Measurements from ENCODE around the gene PLEKHM3. TPM values are rescaled to one million over a fixed set of nuclear protein-coding genes. Genes with fewer than 3 reads are reported as not detected.

The PLEKHM3 gene
- total RNA-seq, 6 experiments from 2014 or later, result 6.4 to 8.2 (median 7.2) TPM

DNA sequence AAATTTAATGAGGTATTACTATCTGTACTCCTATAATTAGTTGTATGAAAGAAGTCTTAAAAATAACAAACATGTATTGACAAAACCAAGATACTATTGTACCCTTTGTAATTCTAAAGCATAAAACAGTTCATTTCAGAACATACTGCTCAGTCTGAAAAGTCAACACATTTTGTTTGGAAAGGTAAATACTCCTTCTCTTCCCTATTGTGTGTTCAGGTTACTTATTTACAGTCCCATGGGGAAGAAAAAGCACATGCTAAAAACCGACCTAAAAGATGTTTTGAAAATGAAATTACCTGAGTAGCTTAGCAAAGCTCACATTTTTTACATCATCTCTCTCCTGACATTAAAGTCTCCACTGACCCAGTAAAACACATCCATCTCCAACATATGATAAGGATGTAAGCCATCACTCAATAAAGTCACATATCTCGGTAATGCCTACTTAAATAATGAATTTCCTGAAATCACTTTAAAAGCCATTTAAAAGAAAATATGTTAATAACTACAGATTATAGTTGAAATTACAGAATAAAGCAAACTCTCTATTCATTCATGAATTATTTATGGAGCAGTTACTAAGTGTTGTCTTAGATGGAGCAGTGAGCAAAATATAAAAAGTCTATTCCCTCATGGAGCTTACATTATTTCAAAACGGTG lies 180.0 kb downstream of the PLEKHM3 start:
- Mint-ChIP-seq H3K9me3 (no peaks in the 10 kb centered on the region), H3K36me3 (ENCODE audit: low read depth) (no peaks in the 10 kb centered on the region), H3K27me3 (ENCODE audit: insufficient read depth) (peaks cover 2% of the 10 kb centered on the region), H3K27ac (no peak overlapping the region), H3K4me1 (ENCODE audit: low read depth) (peaks cover 12% of the 10 kb centered on the region; the same call in 1 of the 2 replicates), H3K4me3 (no peak overlapping the region)
- DNase-seq, result no peak
- TF ChIP-seq, protein P1, sequence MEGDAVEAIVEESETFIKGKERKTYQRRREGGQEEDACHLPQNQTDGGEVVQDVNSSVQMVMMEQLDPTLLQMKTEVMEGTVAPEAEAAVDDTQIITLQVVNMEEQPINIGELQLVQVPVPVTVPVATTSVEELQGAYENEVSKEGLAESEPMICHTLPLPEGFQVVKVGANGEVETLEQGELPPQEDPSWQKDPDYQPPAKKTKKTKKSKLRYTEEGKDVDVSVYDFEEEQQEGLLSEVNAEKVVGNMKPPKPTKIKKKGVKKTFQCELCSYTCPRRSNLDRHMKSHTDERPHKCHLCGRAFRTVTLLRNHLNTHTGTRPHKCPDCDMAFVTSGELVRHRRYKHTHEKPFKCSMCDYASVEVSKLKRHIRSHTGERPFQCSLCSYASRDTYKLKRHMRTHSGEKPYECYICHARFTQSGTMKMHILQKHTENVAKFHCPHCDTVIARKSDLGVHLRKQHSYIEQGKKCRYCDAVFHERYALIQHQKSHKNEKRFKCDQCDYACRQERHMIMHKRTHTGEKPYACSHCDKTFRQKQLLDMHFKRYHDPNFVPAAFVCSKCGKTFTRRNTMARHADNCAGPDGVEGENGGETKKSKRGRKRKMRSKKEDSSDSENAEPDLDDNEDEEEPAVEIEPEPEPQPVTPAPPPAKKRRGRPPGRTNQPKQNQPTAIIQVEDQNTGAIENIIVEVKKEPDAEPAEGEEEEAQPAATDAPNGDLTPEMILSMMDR (IDR thresholded peaks at IDR 0.05), result no peak

DNA sequence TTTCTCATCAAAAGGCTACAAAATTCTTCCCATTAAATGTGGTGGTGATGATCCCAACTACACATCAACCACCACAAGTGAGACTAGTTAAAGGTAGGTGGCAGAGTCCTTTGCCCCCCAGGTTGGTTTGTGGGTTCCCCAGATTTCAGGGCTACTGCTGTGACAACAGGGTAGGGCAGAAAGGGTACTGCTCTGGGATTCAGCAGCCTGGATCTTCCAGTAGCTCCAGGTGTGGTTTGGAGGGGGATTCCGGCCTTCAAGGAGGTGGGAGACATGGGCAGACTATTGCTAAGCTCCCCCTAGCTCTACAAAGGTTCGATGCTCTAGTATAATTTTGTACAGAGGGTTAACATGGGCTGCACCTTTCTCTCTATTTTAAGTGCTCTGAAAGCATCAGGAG lies 180.7 kb downstream of the PLEKHM3 start:
- TF ChIP-seq, protein P1 (IDR thresholded peaks at IDR 0.05), result no peak
- DNase-seq, result no peak
- H3K27me3 Mint-ChIP-seq (ENCODE audit: insufficient read depth), result peaks cover 2% of the 10 kb centered on the region; the same call in 1 of the 2 replicates
- H3K4me3 Mint-ChIP-seq, result no peak overlapping the region
- H3K36me3 Mint-ChIP-seq (ENCODE audit: low read depth), result no peaks in the 10 kb centered on the region
- H3K4me1 Mint-ChIP-seq (ENCODE audit: low read depth), result peaks cover 12% of the 10 kb centered on the region; the same call in 1 of the 2 replicates
- no peak overlapping the region for H3K27ac Mint-ChIP-seq
- H3K9me3 Mint-ChIP-seq, result no peaks in the 10 kb centered on the region

DNA sequence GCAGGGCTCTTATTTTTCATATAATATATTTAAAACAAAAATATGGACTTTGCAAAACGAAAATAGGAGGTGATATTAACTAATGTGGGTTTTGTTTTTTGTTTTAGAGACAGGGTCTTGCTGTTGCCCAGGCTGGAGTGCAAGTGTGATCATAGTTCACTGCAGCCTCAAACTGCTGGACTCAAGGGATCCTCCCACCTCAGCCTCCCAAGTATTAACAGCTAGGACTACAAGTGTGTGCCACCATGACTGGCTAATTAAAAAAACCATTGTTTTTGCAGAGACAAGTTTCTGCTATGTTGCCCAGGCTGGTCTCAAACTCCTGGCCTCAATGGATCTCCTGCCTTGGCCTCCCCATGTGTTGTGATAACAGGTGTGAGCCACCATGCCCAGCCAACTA lies 185.2 kb downstream of the PLEKHM3 start:
- DNase-seq, result no peak
- H3K36me3 Mint-ChIP-seq (ENCODE audit: low read depth), result no peaks in the 10 kb centered on the region
- H3K4me1 Mint-ChIP-seq (ENCODE audit: low read depth), result peaks cover 9% of the 10 kb centered on the region
- no peak overlapping the region for H3K4me3 Mint-ChIP-seq
- no peaks in the 10 kb centered on the region for H3K9me3 Mint-ChIP-seq
- TF ChIP-seq, protein P1 (IDR thresholded peaks at IDR 0.05), result no peak
- H3K27me3 Mint-ChIP-seq (ENCODE audit: insufficient read depth), result no peaks in the 10 kb centered on the region
- H3K27ac Mint-ChIP-seq, result no peak overlapping the region

DNA sequence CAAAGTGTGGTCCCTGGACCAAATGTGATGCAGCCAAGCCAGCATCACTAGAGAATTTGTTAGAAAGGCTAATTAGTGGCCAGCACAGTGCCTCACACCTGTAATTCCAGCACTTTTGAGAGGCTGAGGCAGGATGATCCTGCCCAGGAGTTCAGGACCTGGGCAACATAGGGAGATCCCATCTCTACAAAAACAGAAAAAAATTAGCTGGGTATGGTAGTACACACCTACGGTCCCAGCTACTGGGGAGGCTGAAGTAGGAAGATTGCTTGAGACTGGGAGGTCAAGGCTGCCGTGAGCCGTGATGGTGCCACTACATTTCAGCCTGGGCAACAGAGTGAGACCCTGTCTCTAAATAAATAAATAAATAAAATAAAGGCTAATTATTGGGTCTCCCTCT lies 185.8 kb downstream of the PLEKHM3 start:
- peaks cover 9% of the 10 kb centered on the region for H3K4me1 Mint-ChIP-seq (ENCODE audit: low read depth)
- no peaks in the 10 kb centered on the region for H3K27me3 Mint-ChIP-seq (ENCODE audit: insufficient read depth)
- no peak for DNase-seq
- no peaks in the 10 kb centered on the region for H3K36me3 Mint-ChIP-seq (ENCODE audit: low read depth)
- H3K9me3 Mint-ChIP-seq, result no peaks in the 10 kb centered on the region
- TF ChIP-seq, protein P1 (IDR thresholded peaks at IDR 0.05), result no peak
- no peak overlapping the region for H3K4me3 Mint-ChIP-seq
- H3K27ac Mint-ChIP-seq, result no peak overlapping the region

DNA sequence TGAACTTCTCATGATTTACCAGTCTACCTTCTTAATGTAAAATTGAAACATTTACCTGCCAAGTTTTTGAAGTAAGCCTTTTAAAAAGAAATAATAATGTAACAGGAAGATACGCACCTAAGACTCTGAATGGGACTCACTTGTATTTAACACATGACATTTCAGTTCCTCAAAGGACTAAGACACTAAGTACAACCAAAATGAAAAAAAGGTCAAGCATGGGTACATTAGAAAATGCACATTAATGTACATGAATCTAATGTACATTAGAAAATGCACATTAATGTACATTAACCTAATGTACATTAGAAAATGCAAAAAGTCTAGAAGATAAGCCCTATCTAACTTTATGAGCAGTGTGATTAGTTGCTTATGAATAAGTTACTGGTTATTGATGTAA lies 186.3 kb downstream of the PLEKHM3 start:
- Mint-ChIP-seq H3K36me3 (ENCODE audit: low read depth) (no peaks in the 10 kb centered on the region), H3K9me3 (no peaks in the 10 kb centered on the region), H3K4me3 (no peak overlapping the region), H3K27me3 (ENCODE audit: insufficient read depth) (no peaks in the 10 kb centered on the region), H3K4me1 (ENCODE audit: low read depth) (peaks cover 9% of the 10 kb centered on the region), H3K27ac (no peak overlapping the region)
- TF ChIP-seq, protein P1 (IDR thresholded peaks at IDR 0.05), result no peak
- DNase-seq, result no peak
